Keratinocyte (primary cell): ENCODE data around the gene S100PBP. TPM values are rescaled to one million over a fixed set of nuclear protein-coding genes. Genes with fewer than 3 reads are reported as not detected.

Experiments used
- DNase-seq: peaks from one replicate; pipeline ENCODE4 v3.0.0-alpha.2; 2011; ENCODE audit warnings: low read depth, missing footprints, low spot score
- FAIRE-seq: peaks from 2 replicates; lab custom pipeline; 2011; peaks lifted over from hg19 to GRCh38; lab: Jason Lieb, UNC
- H2AFZ ChIP-seq: 2 replicates; pipeline ENCODE4 v1.6.0; 2012; ENCODE audit warnings: low read length, control low read depth, inconsistent platforms; ENCODE audit not compliant: control insufficient read depth
- H3K27ac ChIP-seq: 2 replicates; pipeline ENCODE4 v1.5.1; 2011; ENCODE audit warnings: low read length; ENCODE audit not compliant: control insufficient read depth, insufficient read depth
- H3K27me3 ChIP-seq: 3 replicates; pipeline ENCODE4 v1.6.0; 2011; ENCODE audit warnings: low read length; ENCODE audit not compliant: control insufficient read depth, insufficient read depth; ENCODE audit errors: extremely low read depth
- H3K36me3 ChIP-seq, 2 experiments: 2 replicates in 1 of 2; 3 replicates in 1 of 2; pipeline ENCODE4 v1.5.1; 2011; ENCODE audit warnings: low read length in 2 of 2, mild to moderate bottlenecking in 1 of 2; ENCODE audit not compliant: control insufficient read depth in 2 of 2, insufficient read depth in 2 of 2; ENCODE audit errors: extremely low read depth in 1 of 2
- H3K4me1 ChIP-seq: 3 replicates; pipeline ENCODE4 v1.5.1; 2011; ENCODE audit warnings: low read length; ENCODE audit not compliant: control insufficient read depth, insufficient read depth; ENCODE audit errors: extremely low read depth
- H3K4me2 ChIP-seq: 3 replicates; pipeline ENCODE4 v1.6.0; 2011; ENCODE audit warnings: low read depth, low read length; ENCODE audit not compliant: control insufficient read depth, insufficient read depth; ENCODE audit errors: extremely low read depth
- H3K4me3 ChIP-seq, 3 experiments: fragments of 200-600 bp in 1 of 3; sonication (generic) in 1 of 3; 2 replicates in 2 of 3; 3 replicates in 1 of 3; pipeline ENCODE4 v1.5.1; 2011 to 2016; ENCODE audit warnings: low read length in 3 of 3, mild to moderate bottlenecking in 3 of 3, control low read depth in 2 of 3, inconsistent platforms in 1 of 3, low read depth in 1 of 3, mixed read lengths in 1 of 3, mixed run types in 1 of 3, moderate library complexity in 1 of 3; ENCODE audit not compliant: control insufficient read depth in 2 of 3, insufficient read depth in 2 of 3; ENCODE audit errors: extremely low read depth in 1 of 3
- H3K79me2 ChIP-seq: 2 replicates; pipeline ENCODE4 v1.6.0; 2012; ENCODE audit warnings: low read length; ENCODE audit not compliant: control insufficient read depth, insufficient read depth
- H3K9ac ChIP-seq: 3 replicates; pipeline ENCODE4 v1.6.0; 2011; ENCODE audit warnings: low read length; ENCODE audit not compliant: control insufficient read depth, insufficient read depth; ENCODE audit errors: extremely low read depth
- H3K9me1 ChIP-seq: 3 replicates; pipeline ENCODE4 v1.6.0; 2011; ENCODE audit warnings: low read length; ENCODE audit not compliant: control insufficient read depth, insufficient read depth; ENCODE audit errors: extremely low read depth
- H3K9me3 ChIP-seq: 2 replicates; pipeline ENCODE4 v1.5.1; 2012; ENCODE audit warnings: low read depth, low read length; ENCODE audit not compliant: control insufficient read depth
- H4K20me1 ChIP-seq: 3 replicates; pipeline ENCODE4 v1.6.0; 2011; ENCODE audit warnings: low read length; ENCODE audit not compliant: control insufficient read depth, insufficient read depth; ENCODE audit errors: extremely low read depth
- CTCF ChIP-seq, 3 experiments: IDR thresholded peaks in 1 of 3; conservative IDR thresholded peaks in 1 of 3; optimal IDR thresholded peaks in 1 of 3; 2 replicates in 2 of 3; 3 replicates in 1 of 3; pipeline versions ENCODE3 to v1.5.1; 2011; ENCODE audit warnings: low read length in 3 of 3, mild to moderate bottlenecking in 3 of 3, moderate library complexity in 2 of 3, control low read depth in 1 of 3, inconsistent platforms in 1 of 3; ENCODE audit not compliant: insufficient read depth in 2 of 3; ENCODE audit errors: extremely low read depth in 1 of 3
- EZH2 ChIP-seq: IDR thresholded peaks from one replicate; pipeline ENCODE4 v1.6.1; 2012; ENCODE audit warnings: inconsistent platforms, mild to moderate bottlenecking, low read length, moderate library complexity
- dilution Hi-C: fragments of 300-500 bp; cut with MboI; formaldehyde crosslinking; loops from one replicate; pipeline ENCODE4 v1.7.0; 2020; ENCODE audit warnings: low sequenced_read_pairs; ENCODE audit not compliant: extremely low pct_ligation_motif_present
- polyA plus RNA-seq, 5 experiments: library from polyadenylated mRNA; depleted of rRNA in 3 of 5; stranded (reverse) in 3 of 5; stranded (forward) in 1 of 5; unstranded in 1 of 5; fragments of >200 nt; gene quantifications; 1 replicate in 1 of 5; 2 replicates in 3 of 5; 3 replicates in 1 of 5; pipeline versions ENCODE4 v1.2.1 to v1.2.3, GENCODE V29; 2011 to 2012; ENCODE audit warnings: missing spikeins in 2 of 5, low read depth in 1 of 5, low replicate concordance in 1 of 5

The S100PBP gene
- polyA plus RNA-seq, 1 donor (not counting 4 experiments of a cell fraction or from before 2014, with no cell fraction given), result 29.0 TPM

- H3K36me3 ChIP-seq, result peaks cover 0 to 2% of the 10 kb centered on the region in 2 experiments
- FAIRE-seq, result no peak
- dilution Hi-C loops, result no loop called here
Measured at GRCh38 chr1:32863881-32864245, 46.4 kb downstream of the S100PBP start.

GRCh38 chr1:32864375-32865019, 47.0 kb downstream of the S100PBP start:
- Histone ChIP-seq H3K9me3 (no peaks in the 10 kb centered on the region), H3K4me3 (no peak overlapping the region), H3K79me2 (no peaks in the 10 kb centered on the region), H2AFZ (no peak overlapping the region), H3K27ac (no peak overlapping the region), H4K20me1 (no peaks in the 10 kb centered on the region), H3K9me1 (no peaks in the 10 kb centered on the region), H3K36me3 (peaks cover 0 to 2% of the 10 kb centered on the region in 2 experiments), H3K4me2 (no peak overlapping the region), H3K27me3 (no peaks in the 10 kb centered on the region), H3K9ac (no peak overlapping the region), H3K4me1 (peaks cover 7% of the 10 kb centered on the region)
- FAIRE-seq, result no peak
- dilution Hi-C loops, result no loop called here
- TF ChIP-seq EZH2 (no peak), CTCF (optimal IDR thresholded peaks at IDR 0.05 in 1 of 3, IDR thresholded peaks at IDR 0.05 in 1 of 3, conservative IDR thresholded peaks at IDR 0.05 in 1 of 3; ENCODE audit: extremely low read depth in 1 of 3, insufficient read depth in 2 of 3, low read length in 3 of 3) (no peak)
- no peak for DNase-seq

More at GRCh38 chr1:32863881-32864245, 46.4 kb downstream of the S100PBP start:
- Histone ChIP-seq H2AFZ (no peak overlapping the region), H3K9me1 (no peaks in the 10 kb centered on the region), H3K79me2 (no peaks in the 10 kb centered on the region), H4K20me1 (no peaks in the 10 kb centered on the region), H3K4me1 (peaks cover 13% of the 10 kb centered on the region), H3K27ac (no peak overlapping the region), H3K27me3 (no peaks in the 10 kb centered on the region), H3K9ac (no peak overlapping the region), H3K9me3 (no peaks in the 10 kb centered on the region), H3K4me3 (no peak overlapping the region), H3K4me2 (no peak overlapping the region)
- no peak for DNase-seq
- no peak for TF ChIP-seq EZH2
- TF ChIP-seq CTCF (optimal IDR thresholded peaks at IDR 0.05 in 1 of 3, IDR thresholded peaks at IDR 0.05 in 1 of 3, conservative IDR thresholded peaks at IDR 0.05 in 1 of 3; ENCODE audit: extremely low read depth in 1 of 3, insufficient read depth in 2 of 3, low read length in 3 of 3), result no peak
